Vagina (tissue), 2 donors: ENCODE data around the gene TNS2. TPM values are rescaled to one million over a fixed set of nuclear protein-coding genes. Genes with fewer than 3 reads are reported as not detected.

ENCODE experiments used
- DNase-seq, 2 donors: peaks; one replicate each; pipeline ENCODE4 v3.0.0-alpha.2; 2017; ENCODE audit errors: extremely low spot score in 2 of 2
- H3K27ac ChIP-seq: fragments of 200-600 bp; sonication (generic); one replicate; pipeline ENCODE4 v1.5.1; 2019
- H3K27me3 ChIP-seq: fragments of 200-600 bp; sonication (generic); one replicate; pipeline ENCODE4 v1.5.1; 2019
- H3K36me3 ChIP-seq, 2 donors: fragments of 200-600 bp; sonication (generic); one replicate each; pipeline ENCODE4 v1.5.1; 2017 to 2019
- H3K4me1 ChIP-seq: fragments of 200-600 bp; sonication (generic); one replicate; pipeline ENCODE4 v1.5.1; 2019
- H3K4me3 ChIP-seq, 2 donors: fragments of 200-600 bp; sonication (generic); 1 replicate in 1 of 2; 2 replicates in 1 of 2; pipeline ENCODE4 v1.5.1; 2016 to 2019
- H3K9me3 ChIP-seq: fragments of 200-600 bp; sonication (generic); one replicate; pipeline ENCODE4 v1.5.1; 2019
- CTCF ChIP-seq, 3 experiments: fragments of 450-650 bp in 2 of 3; fragments of 200-600 bp in 1 of 3; sonication (generic) in 1 of 3; IDR thresholded peaks; one replicate each; pipeline ENCODE4 v1.5.1; 2017 to 2019; ENCODE audit warnings: antibody characterized with exemption in 3 of 3, mild to moderate bottlenecking in 2 of 3, moderate library complexity in 2 of 3
- POLR2A ChIP-seq, 2 donors: fragments of 450-650 bp; IDR thresholded peaks; one replicate each; pipeline ENCODE4 v1.6.1; 2017; ENCODE audit warnings: antibody characterized with exemption in 2 of 2, mild to moderate bottlenecking in 2 of 2, moderate library complexity in 2 of 2
- POLR2AphosphoS5 ChIP-seq, 2 donors: sonication (generic); formaldehyde crosslinking; IDR thresholded peaks; one replicate each; pipeline ENCODE4 v1.9.0; 2017; ENCODE audit warnings: antibody characterized with exemption in 2 of 2, mild to moderate bottlenecking in 2 of 2, low read depth in 1 of 2; ENCODE audit not compliant: insufficient read depth in 1 of 2
- intact Hi-C: fragments of 100-400 bp; cut with DNase I; formaldehyde crosslinking; loops from one replicate; pipeline ENCODE4 v1.15.1; 2023
- total RNA-seq: library from RNA; depleted of rRNA; stranded (reverse); fragments of >200 nt; gene quantifications from one replicate; pipeline ENCODE4 v1.2.3, GENCODE V29; 2016

Gene TNS2
- total RNA-seq, 1 donor from 2014 or later = 235 TPM

GRCh38 chr12:53067074-53067992, 17.5 kb downstream of the TNS2 start:
- no peaks in the 10 kb centered on the region for H3K27me3 ChIP-seq
- no peak overlapping the region for H3K4me3 ChIP-seq
- intact Hi-C loops = loop anchor here (10.0 kb wide), 1 partner anchor 127 kb away; no protein-coding TSS in a partner anchor
- H3K9me3 ChIP-seq = no peaks in the 10 kb centered on the region
- H3K4me1 ChIP-seq = peaks cover 89% of the 10 kb centered on the region
- H3K36me3 ChIP-seq = peaks cover 0 to 14% of the 10 kb centered on the region in 2 donors
- H3K27ac ChIP-seq = peak overlapping the region; percentile 89
- TF ChIP-seq POLR2A (IDR thresholded peaks at IDR 0.05) (no peak), POLR2AphosphoS5 (IDR thresholded peaks at IDR 0.05; ENCODE audit: insufficient read depth in 1 of 2, low read depth in 1 of 2) (no peak), CTCF (IDR thresholded peaks at IDR 0.05) (no peak)
- DNase-seq = no peak

- intact Hi-C loops = loop anchor here (10.0 kb wide), 1 partner anchor 127 kb away; no protein-coding TSS in a partner anchor
- DNase-seq = peak in 1 of 2 donors; percentile 87
- H3K27ac ChIP-seq = peak overlapping the region; percentile 89
- H3K36me3 ChIP-seq = peaks cover 0 to 9% of the 10 kb centered on the region in 2 donors
- H3K27me3 ChIP-seq = no peaks in the 10 kb centered on the region
- H3K4me1 ChIP-seq = peaks cover 89% of the 10 kb centered on the region
- H3K4me3 ChIP-seq = no peak overlapping the region
- no peaks in the 10 kb centered on the region for H3K9me3 ChIP-seq
- TF ChIP-seq POLR2AphosphoS5 (IDR thresholded peaks at IDR 0.05; ENCODE audit: insufficient read depth in 1 of 2, low read depth in 1 of 2) (no peak), CTCF (IDR thresholded peaks at IDR 0.05) (no peak), POLR2A (IDR thresholded peaks at IDR 0.05) (no peak)
Observed at GRCh38 chr12:53067993-53068770, 18.3 kb downstream of the TNS2 start.

- H3K4me1 ChIP-seq = peaks cover 87% of the 10 kb centered on the region
- H3K9me3 ChIP-seq = no peaks in the 10 kb centered on the region
- TF ChIP-seq POLR2AphosphoS5 (IDR thresholded peaks at IDR 0.05; ENCODE audit: insufficient read depth in 1 of 2, low read depth in 1 of 2) = no peak
- no peak for TF ChIP-seq POLR2A (IDR thresholded peaks at IDR 0.05)
- no peak for TF ChIP-seq CTCF (IDR thresholded peaks at IDR 0.05)
- peak in 1 of 2 donors; percentile 87 for DNase-seq
- no peak overlapping the region for H3K4me3 ChIP-seq
- intact Hi-C loops = loop anchor here (10.0 kb wide), 1 partner anchor 126 kb away; no protein-coding TSS in a partner anchor
- peaks cover 0 to 8% of the 10 kb centered on the region in 2 donors for H3K36me3 ChIP-seq
- peak overlapping the region; percentile 89 for H3K27ac ChIP-seq
- H3K27me3 ChIP-seq = no peaks in the 10 kb centered on the region
Observed at GRCh38 chr12:53068811-53069585, 19.1 kb downstream of the TNS2 start.

GRCh38 chr12:53069621-53070410, 20.0 kb downstream of the TNS2 start:
- Histone ChIP-seq H3K27me3 (no peaks in the 10 kb centered on the region), H3K27ac (peak overlapping the region; percentile 89), H3K9me3 (no peaks in the 10 kb centered on the region), H3K36me3 (peaks cover 0 to 16% of the 10 kb centered on the region in 2 donors), H3K4me3 (no peak overlapping the region), H3K4me1 (peaks cover 89% of the 10 kb centered on the region)
- DNase-seq = peak in 1 of 2 donors; percentile 92
- TF ChIP-seq POLR2AphosphoS5 (IDR thresholded peaks at IDR 0.05; ENCODE audit: insufficient read depth in 1 of 2, low read depth in 1 of 2) (peak in 1 of 2 donors; percentile 49), POLR2A (IDR thresholded peaks at IDR 0.05) (peak in 1 of 2 donors; percentile 13), CTCF (IDR thresholded peaks at IDR 0.05) (no peak)
- intact Hi-C loops = loop anchor here (5.0 to 10.0 kb wide), 2 partner anchors 125 to 668 kb away; no protein-coding TSS in a partner anchor
